DMS114 treated with DMSO at 0.1 percent for 48 hours (cell line): ENCODE measurements around the gene TANK.
A peak's percentile ranks its signal among the peaks of the same experiment; 100 is the strongest.
"Not testable (repeated sequence)": the region's sequence is repeated elsewhere in the genome, so short reads cannot be mapped to it uniquely, and the experiment has no call there.

Experiments
- DNase-seq: peaks from one replicate; lab custom pipeline; 2025; ENCODE audit not compliant: unreplicated experiment; lab: John Stamatoyannopoulos, UW

The TANK gene

DNA sequence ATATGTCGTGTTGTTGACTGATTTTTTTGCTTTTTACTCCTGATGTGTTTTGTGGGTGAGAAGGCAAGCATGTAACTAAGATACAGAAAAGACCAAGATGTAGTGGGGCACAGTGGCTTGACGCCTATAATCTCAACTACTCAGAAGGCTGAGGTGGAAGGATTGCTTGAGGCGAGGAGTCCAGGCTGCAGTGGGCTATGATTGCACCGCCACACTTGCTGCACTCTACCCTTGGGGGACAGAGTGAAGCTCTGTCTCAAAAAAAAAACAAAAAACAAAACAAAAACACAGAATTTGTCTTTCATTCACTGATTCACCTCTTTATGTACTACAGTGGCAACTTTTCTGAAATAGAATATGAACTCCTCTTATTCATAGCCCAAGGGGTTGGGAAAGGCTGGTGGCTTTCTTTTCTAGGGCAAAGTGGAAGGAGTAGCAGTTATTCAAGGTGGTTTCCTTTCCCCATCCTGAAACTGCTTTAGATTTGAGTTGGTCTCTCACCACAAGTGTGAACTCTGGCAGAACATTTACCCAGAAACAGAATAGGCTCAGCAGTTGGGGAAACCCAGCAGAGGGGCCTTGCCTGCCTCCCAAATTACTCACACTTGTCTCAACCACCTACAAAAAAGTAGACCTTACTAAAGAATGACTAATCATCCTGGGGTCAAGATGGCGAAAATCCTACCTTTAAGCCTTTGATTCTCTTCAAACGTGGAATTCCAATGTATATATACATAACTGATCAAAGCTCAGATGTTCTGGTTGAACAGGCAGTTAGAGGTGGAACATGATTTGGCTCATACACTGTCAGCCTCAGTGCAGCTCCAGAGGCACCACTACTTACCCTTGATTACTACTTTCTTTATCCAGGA lies 6.5 kb downstream of the TANK start:
- no peak for DNase-seq

- no peak for DNase-seq
Measured at GRCh38 chr2:161169335-161169734, 9.1 kb downstream of the TANK start.

- DNase-seq = no peak
Measured at GRCh38 chr2:161170377-161170776, 10.1 kb downstream of the TANK start.

DNA sequence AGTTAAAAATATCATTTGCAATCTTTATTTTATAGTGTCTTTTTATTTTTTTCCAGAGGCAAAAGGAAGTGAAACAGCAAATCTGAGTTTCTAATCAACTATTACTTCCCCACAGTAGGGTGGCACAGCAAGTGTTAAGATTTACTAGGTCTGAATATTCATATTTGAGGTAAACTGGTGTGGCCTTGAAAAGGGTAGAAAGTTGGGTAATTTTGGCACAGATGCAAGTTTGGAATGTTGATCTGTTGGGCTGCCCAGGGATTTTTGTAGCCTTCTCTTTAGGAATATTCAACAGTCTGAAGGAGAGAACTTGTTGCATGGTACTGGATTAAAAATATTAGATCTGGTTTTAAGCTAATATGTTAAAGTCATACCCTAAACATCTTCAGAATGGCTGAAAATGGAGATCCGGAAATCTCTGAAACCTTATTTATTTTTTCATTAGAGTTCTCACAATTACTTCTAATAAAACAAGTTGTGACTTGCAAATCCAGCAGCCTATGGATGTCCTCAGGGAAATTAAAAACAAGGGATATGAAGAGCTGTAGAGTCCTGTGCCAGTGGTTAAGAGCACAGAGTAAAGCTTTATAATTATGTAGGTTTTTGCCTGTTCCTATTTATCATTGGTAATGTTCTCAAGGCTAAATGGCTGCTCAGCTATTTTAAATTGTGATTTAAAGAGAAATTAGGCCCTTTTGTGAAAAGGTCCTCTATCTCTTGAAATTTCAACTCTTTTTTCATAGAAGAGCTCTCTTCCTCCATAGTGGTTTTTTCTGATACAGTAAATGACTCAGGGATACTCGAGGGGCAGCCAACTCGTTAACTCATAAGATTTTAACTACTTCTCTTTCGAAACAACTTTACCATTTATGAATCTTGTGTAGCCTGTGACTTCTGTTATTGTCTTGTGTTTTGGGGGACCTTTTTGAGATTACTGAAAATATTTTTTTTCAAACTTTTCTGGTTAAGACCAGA lies 11.0 kb downstream of the TANK start:
- no peak for DNase-seq

- DNase-seq = no peak
Measured at GRCh38 chr2:161172901-161173540, 12.8 kb downstream of the TANK start.

GRCh38 chr2:161173541-161174194 lies 13.4 kb downstream of the TANK start:
- DNase-seq = no peak

GRCh38 chr2:161177969-161178368 lies 17.7 kb downstream of the TANK start:
- DNase-seq = no peak

DNA sequence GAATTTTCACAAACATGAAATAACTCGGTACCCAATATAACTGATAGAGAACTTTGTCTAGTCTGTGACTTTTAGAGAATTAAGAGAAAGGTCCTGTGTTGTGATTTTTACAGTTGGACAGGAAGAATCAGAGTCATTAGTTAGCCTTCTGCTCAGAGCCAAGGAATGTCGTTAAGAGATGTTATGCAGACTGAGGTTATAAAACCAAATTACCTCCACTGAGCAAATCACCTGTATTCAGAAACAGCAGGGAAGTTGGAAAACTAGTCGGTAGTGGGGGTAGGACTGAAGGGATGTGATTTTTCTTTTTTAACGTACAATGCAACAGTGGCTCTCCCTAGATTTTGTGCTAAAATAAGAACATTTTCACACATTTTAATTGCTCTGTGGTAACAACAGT lies 18.5 kb downstream of the TANK start:
- no peak for DNase-seq

DNA sequence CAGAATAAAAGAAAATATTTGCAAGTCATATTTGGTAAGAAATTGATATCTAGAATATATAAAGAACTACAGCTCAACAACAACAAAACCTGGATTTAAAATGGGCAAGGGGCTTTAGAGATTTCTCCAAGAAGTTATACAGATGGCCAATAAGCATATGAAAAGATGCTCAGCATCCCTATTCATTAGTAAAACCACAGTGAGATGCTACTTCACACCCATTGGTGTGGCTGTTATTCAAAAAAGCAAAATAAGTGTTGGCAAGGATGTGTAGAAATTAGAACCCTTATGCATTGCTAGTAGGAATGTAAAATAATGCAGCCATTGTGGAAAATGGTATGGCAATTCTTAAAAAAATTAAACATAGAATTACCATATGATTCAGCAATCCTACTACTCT lies 29.8 kb downstream of the TANK start:
- DNase-seq = no peak

GRCh38 chr2:161195602-161196001 lies 35.4 kb downstream of the TANK start:
- not testable (repeated sequence) for DNase-seq

DNA sequence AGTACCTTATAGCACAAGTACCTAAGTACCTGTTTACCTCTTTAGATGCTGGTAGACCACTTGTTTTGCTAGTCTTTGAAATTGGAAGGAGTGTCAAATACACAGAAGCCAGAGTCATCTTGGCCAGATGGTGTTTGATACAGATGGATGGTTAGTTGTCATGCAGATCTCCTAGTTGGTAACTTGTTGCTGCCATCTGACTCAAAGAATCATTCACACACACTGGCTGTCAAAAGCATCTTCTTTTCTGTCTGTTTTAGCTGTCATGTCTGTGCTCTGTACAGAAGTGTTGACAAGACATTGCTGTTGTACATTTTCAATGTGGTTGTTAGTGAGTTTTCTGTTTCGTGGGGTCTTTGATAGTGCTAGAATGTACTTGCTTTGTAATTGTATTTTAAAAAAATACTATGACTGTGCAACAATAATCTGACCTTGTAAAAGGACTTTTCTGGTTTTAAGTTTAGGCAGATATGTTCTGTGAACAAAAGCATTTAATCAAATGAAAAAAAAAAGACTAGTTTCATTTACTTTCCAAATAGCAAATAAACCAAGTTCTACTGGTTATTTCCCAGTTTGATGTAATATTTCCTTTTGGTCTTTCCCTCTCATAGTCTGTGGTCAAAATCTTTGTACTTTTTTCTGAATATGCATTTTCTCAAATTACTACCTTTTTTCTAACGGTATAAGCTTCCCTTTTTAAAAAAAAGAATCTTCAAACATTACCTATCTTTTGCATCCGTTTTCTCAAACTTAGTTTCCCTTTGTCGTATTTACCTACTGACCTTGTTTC lies 39.9 kb downstream of the TANK start:
- DNase-seq = no peak

DNA sequence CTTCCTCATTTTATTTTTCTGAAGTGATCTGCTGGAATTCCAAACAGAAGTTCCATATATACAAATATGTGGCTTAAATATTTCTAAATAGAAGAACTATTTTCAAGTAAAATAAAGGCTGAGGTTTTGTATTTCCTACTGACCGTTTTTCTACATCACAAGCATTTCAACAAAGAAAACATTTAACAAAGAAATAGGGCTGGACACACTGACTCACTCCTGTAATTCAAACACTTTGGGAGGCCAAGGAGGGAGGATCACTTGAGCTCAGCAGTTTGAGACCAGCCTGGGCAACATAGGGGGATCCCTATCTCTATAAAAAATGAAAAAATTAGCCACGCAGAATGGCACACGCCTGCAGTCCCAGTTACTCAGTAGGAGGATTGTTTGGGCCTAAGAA lies 44.6 kb downstream of the TANK start:
- DNase-seq = no peak

DNA sequence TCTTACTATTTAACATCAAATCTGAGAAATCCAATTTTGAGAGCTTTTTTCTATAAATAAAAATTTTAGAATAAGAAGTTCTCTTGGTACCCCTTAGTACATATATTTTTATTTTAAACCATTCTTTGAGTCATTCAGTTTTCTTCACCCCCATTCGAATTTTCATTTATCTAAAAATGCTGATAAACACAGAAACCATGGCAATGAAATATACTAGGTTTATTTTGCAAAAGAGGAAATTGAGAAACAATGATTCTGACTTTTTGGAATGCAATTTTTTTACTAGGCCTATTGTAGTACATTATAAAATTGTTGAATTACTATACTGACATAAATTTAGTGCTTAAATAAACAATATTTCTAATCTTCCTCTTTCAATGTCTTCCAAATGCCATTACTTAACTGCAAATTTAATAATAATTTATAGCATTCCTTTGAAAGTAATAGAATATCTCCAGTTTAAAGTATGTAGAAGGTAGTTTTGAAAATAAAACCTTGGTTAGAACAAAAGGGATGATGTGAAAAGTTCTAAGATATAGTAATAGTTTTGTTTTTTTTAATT lies 46.3 kb downstream of the TANK start:
- no peak for DNase-seq

- DNase-seq = no peak
Measured at GRCh38 chr2:161207941-161208340, 47.7 kb downstream of the TANK start.

- no peak for DNase-seq
Measured at GRCh38 chr2:161208527-161209139, 48.4 kb downstream of the TANK start.

DNA sequence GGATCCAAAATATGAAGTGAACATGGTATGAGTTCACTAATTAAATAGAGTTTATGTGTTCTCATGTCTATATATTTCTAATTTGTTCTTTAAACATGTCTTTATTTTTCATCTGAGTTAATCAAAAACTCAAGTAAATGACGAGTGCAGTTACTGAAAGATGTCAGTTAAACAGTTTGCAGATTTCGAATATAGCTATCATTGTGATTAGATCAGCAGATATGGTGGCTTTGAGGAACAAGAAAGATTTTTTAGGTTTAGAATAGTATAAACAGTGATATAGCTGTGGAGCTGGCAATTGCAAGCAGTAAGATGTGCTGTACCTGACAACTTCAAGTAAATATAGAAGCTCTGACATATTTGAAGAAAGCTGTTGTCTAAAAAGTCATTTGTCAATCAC lies 49.7 kb downstream of the TANK start:
- DNase-seq = no peak

DNA sequence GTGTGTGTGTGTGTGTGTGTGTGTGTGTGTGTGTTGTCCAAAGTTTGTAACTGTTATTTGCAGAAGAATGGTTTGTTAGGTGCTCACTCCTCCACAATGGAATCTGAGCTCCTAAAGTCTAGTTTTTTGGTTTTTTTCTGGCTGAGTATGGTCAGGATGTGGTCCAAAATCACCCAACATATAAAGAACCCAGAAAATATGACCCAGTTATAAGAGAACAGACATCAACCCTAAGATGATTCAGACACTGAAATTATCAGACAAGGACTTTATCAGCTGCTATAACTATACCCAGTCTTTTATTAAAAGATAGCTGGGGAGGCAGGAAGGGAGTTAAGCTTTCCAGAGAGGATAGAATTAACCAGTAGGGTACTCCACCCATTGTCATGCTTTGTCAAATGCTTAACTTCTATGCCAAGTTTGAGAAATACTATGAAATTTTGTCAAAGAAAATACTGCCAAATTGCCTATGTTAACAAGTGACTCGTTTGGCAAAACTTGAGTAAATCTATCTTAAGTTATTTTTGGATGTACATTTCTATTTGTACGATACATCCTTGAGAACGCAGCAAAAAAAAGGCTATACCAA lies 57.5 kb downstream of the TANK start:
- no peak for DNase-seq

DNA sequence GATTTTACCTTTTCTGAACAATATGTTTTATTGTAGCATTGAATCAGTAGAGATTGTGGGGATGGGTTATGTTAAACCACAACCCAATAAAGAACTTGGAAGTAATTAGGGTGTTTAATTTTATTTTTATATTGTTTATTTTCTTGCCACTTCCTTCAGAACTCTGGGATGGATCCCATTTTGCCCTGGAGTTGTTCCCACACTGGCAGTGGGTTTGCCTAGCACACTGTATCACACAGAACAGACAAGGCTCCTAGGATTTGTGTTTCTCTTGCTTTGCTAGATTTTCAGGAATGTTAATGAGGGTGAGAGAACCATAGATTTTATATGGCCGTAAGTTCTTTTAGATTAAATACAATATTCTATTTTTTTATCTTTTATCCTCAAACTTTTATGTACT lies 59.0 kb downstream of the TANK start:
- no peak for DNase-seq

DNA sequence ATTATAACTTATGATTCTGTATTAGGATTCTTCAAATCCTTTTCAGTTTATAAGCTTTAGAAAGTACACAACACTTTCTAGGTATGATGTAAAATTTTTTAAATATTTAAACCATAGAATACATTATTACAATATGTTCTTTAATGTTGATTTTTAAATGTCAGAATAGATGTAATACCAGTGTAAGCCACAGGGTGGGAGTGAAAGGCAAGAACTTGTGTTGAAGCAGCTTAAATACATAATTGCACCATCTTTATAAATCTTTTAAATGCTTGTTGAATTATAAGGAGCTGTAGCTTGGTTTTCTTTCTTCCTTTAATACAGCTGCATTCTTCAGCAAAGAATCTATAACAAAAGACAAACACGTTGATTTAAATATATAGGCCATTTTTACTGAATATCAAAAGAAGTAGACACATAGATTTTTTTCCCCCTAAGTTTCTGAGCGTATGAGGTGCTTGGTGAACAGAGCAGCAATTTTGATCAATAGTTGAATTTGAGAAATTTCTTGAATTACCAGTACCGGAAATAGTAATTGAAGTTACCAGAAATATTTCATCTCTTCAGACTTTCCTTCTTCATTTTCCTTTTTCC lies 63.0 kb downstream of the TANK start:
- DNase-seq = peak; percentile 21
